Activated CD4-positive, alpha-beta T cell treated with anti-CD3 and anti-CD28 coated beads, Interleukin-2, amount 10 ng/mL, durations not matched to agents 24 days and 14 days (primary cell): ENCODE results near the gene MACC1. TPM values are rescaled to one million over a fixed set of nuclear protein-coding genes. Genes with fewer than 3 reads are reported as not detected.

ENCODE experiments used
- DNase-seq: peaks from one replicate; pipeline ENCODE4 v3.0.0; 2022
- H3K27ac Mint-ChIP-seq: one replicate; pipeline ENCODE4 v1.8.0; 2022; ENCODE audit warnings: mild to moderate bottlenecking, mixed read lengths
- H3K27me3 Mint-ChIP-seq: one replicate; pipeline ENCODE4 v1.8.0; 2022; ENCODE audit warnings: mixed read lengths
- H3K36me3 Mint-ChIP-seq: one replicate; pipeline ENCODE4 v1.8.0; 2022; ENCODE audit warnings: low read depth, mild to moderate bottlenecking, mixed read lengths
- H3K4me1 Mint-ChIP-seq: one replicate; pipeline ENCODE4 v1.8.0; 2021; ENCODE audit warnings: mixed read lengths
- H3K4me3 Mint-ChIP-seq: one replicate; pipeline ENCODE4 v1.8.0; 2022; ENCODE audit warnings: mild to moderate bottlenecking, moderate library complexity, mixed read lengths
- H3K9me3 Mint-ChIP-seq: one replicate; pipeline ENCODE4 v1.8.0; 2021; ENCODE audit warnings: mixed read lengths
- intact Hi-C: fragments of 100-400 bp; cut with micrococcal nuclease; formaldehyde crosslinking; loops from one replicate; pipeline ENCODE4 v1.15.1; 2023
- total RNA-seq: library from RNA; stranded (reverse); gene quantifications from 2 replicates; pipeline ENCODE4 v1.2.3, GENCODE V29; 2022

Gene MACC1, protein sequence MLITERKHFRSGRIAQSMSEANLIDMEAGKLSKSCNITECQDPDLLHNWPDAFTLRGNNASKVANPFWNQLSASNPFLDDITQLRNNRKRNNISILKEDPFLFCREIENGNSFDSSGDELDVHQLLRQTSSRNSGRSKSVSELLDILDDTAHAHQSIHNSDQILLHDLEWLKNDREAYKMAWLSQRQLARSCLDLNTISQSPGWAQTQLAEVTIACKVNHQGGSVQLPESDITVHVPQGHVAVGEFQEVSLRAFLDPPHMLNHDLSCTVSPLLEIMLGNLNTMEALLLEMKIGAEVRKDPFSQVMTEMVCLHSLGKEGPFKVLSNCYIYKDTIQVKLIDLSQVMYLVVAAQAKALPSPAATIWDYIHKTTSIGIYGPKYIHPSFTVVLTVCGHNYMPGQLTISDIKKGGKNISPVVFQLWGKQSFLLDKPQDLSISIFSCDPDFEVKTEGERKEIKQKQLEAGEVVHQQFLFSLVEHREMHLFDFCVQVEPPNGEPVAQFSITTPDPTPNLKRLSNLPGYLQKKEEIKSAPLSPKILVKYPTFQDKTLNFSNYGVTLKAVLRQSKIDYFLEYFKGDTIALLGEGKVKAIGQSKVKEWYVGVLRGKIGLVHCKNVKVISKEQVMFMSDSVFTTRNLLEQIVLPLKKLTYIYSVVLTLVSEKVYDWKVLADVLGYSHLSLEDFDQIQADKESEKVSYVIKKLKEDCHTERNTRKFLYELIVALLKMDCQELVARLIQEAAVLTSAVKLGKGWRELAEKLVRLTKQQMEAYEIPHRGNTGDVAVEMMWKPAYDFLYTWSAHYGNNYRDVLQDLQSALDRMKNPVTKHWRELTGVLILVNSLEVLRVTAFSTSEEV
- total RNA-seq, result not detected in 2 replicates

DNA sequence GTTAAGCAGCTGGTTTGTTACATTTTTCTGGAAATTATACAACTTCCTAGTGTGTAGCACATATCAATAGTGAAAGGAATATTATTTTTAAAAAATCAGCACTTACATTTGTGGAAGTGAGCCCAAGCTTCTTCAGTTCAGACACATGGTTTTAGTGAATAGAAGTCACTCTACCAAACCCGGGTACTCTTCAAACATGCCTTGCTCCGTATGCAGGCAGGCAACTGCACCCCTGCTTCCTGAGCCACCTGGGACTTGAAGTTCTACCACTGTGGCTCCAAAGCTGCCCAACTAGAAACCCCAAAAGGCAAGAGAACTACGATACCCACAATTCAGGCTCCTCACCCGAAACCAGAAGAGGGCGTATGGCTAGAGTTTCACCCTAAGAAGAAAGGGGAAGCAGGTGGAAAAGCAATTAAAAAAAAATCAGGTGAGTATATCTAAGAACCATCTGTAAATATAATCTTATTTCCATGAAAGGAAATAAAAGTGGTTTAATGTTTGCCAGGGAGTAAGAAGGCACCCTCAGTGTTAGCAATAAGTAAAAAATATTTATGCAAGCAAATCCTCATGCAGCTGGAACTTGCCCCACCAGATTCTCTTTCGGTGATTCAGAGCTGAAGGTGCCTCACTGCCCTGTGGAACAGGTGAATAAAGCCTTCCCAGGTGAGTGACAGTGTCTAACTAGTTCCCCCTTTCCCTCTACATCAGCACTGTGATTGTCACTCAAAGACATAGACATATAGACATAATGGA, at the start of gene MACC1:
Gene MACC1, minus strand, starts transcription at position 192 of the 756 bp plus-strand sequence. CDS start 55,522 bp downstream, outside the sequence.
- no peaks in the 10 kb centered on the region for H3K9me3 Mint-ChIP-seq
- H3K36me3 Mint-ChIP-seq, result no peaks in the 10 kb centered on the region
- H3K27me3 Mint-ChIP-seq, result no peaks in the 10 kb centered on the region
- peaks cover 2% of the 10 kb centered on the region for H3K4me1 Mint-ChIP-seq
- H3K4me3 Mint-ChIP-seq, result no peak within 1 kb of the TSS
- DNase-seq, result no peak
- intact Hi-C loops, result no loop called here
- H3K27ac Mint-ChIP-seq, result no peak within 1 kb of the TSS

DNA sequence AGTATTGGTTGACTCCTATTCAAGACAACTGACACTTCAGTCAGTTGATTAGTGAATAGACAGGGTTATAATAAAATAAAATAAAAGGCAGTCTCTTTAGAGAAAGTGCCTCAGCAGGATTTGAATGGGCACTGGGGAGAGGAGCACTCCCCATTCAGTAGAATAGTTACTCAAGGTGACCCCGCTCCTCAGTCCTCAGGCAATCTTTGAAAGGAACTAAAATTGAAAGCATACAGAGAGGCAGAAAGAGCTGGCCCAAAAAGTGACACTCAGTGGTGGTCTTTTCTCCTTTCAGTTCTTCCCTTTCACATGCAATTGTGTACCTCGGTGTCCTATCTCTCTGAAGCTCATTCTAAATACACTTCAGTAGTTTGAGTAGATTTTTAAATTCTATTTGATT, 47.4 kb upstream of the MACC1 start:
- no peaks in the 10 kb centered on the region for H3K9me3 Mint-ChIP-seq
- no peak overlapping the region for H3K4me3 Mint-ChIP-seq
- no peak overlapping the region for H3K27ac Mint-ChIP-seq
- DNase-seq, result no peak
- no peaks in the 10 kb centered on the region for H3K36me3 Mint-ChIP-seq
- H3K27me3 Mint-ChIP-seq, result no peaks in the 10 kb centered on the region
- H3K4me1 Mint-ChIP-seq, result no peaks in the 10 kb centered on the region
- intact Hi-C loops, result no loop called here

DNA sequence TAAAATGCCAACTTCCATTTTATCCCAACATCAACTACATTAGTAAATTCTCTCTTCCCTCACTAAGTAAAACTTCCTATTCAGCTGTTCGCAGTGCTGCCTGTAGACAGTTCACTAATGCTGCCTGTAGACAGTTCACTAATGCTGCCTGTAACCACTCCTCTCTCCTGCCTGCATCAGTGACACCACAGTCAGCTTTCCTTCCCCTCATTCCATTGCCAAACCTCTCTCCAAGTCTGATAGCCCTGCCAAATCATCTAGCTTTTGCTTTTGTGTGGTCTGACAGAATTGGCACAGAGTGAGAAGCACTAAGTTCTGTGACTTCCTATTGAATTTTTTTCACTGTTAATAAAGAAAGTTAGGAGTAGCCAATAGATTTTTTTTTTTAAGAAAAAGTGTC, 43.0 kb upstream of the MACC1 start:
- Mint-ChIP-seq H3K4me3 (no peak overlapping the region), H3K9me3 (no peaks in the 10 kb centered on the region), H3K36me3 (no peaks in the 10 kb centered on the region), H3K27ac (no peak overlapping the region), H3K4me1 (no peaks in the 10 kb centered on the region), H3K27me3 (no peaks in the 10 kb centered on the region)
- intact Hi-C loops, result no loop called here
- no peak for DNase-seq

DNA sequence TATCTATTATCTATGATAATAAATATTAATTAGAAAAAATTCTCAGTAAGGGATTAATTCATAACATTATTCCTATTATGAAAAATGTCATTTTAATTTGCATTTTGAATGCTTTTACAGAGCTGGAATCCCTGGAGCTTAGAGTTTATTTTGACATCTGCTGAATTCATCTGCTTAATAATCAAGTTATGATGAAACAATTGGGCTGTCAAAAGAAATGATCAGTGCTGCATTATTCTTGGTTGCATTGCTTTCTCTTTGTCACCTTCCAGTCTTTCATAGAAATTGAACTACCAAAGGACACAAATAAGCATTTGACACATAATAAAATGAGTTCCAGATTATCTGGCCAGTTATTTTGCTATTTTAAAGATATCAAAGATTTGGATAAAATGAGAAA, 40.0 kb upstream of the MACC1 start:
- Mint-ChIP-seq H3K27ac (no peak overlapping the region), H3K4me3 (no peak overlapping the region), H3K4me1 (no peaks in the 10 kb centered on the region), H3K27me3 (no peaks in the 10 kb centered on the region), H3K36me3 (no peaks in the 10 kb centered on the region), H3K9me3 (no peaks in the 10 kb centered on the region)
- intact Hi-C loops, result no loop called here
- no peak for DNase-seq

DNA sequence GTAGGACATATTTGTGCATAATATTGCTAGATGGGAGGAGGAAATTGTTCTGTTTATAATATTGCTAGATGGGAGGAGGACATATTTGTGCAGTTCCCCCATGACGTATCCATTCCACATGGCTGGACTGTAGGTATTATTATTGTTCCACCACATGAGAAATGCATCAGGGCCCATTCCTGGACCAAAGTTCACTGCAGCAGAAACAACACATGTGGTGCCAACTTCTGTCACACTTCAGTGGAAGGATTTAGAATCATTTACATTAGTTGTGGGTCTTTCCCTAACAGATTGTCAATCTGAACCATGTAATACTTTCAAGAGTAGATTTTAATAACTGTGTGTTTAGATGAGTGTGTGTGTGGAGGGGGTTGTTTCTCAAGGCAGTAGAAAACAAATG, 32.7 kb upstream of the MACC1 start:
- intact Hi-C loops, result no loop called here
- Mint-ChIP-seq H3K4me3 (no peak overlapping the region), H3K36me3 (no peaks in the 10 kb centered on the region), H3K9me3 (no peaks in the 10 kb centered on the region), H3K4me1 (no peaks in the 10 kb centered on the region), H3K27me3 (no peaks in the 10 kb centered on the region), H3K27ac (no peak overlapping the region)
- DNase-seq, result no peak

DNA sequence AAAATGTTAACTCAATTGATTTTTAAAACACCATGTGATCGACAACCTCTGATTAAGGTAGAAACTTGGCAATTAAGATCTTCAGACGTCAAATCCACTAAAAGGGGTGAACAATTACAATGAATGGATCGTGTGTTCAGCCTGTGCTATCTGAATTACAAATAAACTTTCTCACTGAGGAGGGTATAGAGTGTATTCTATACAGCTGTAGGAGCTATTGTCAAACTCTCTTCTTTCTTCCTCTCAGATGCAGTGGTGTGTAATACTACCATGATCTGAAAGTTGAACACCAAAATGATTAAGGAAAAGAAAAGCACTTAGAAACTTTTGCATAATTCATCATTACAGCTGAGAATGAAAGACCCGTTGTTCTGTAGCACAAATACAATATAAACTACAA, 32.2 kb upstream of the MACC1 start:
- Mint-ChIP-seq H3K9me3 (no peaks in the 10 kb centered on the region), H3K27ac (no peak overlapping the region), H3K36me3 (no peaks in the 10 kb centered on the region), H3K27me3 (no peaks in the 10 kb centered on the region), H3K4me1 (no peaks in the 10 kb centered on the region), H3K4me3 (no peak overlapping the region)
- intact Hi-C loops, result no loop called here
- no peak for DNase-seq

DNA sequence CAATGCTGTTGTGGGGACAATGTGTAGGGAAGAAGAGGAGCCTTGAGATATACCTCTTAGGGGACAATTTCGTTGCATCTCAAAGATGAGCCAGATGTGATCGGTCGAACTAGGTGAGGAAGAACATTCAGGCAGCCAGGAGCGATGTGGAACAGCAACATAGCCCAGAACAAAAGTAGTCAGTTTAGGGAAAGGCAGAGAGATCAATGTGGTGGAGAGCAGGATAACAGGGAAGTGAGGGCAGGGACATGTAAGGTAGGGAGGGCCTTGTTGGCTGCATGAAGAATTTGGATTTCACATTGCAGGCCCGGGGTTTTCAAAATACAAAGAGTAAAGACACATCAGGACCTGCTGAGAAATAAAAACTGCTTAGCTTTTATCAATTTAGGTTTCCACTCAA, 29.1 kb upstream of the MACC1 start:
- H3K4me1 Mint-ChIP-seq, result no peaks in the 10 kb centered on the region
- no peak overlapping the region for H3K4me3 Mint-ChIP-seq
- intact Hi-C loops, result no loop called here

DNA sequence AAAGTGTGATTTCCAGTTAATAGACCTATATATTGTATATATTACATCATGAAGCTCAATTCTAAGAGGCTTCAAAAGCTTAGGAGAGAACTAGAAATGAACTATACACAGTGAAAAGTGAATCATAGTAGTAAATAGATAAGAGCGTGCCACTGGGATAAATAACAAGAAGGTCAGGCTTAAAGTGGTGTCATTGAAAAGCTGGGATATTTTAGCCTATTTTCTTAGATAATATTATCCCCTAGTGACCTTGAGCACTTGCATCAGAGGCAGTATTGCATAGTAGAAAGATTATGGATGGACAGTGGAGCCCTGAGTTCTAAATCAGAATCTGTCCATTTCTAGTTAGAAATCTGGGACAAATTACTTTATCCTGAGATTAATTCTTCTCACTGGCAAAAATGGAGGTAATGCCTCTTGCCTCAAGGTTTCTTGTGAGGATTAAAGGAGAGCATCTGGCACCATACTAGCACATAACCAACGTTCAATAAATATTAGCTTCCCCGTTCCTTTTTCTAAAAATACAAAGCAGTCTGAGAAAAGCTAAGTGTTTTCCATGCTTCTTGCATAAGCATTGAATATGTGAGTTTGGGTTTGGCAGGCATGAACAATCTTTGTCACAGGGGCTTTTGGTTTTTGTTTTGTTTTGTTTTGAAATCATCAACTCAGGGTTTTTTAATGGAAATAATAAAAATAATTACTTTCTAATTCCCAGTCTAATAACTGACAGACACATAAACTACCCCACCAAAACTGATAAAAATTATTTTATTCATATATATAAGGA, 27.3 kb upstream of the MACC1 start:
- Mint-ChIP-seq H3K27me3 (no peaks in the 10 kb centered on the region), H3K9me3 (no peaks in the 10 kb centered on the region), H3K4me3 (no peak overlapping the region), H3K36me3 (no peaks in the 10 kb centered on the region), H3K4me1 (peaks cover 2% of the 10 kb centered on the region), H3K27ac (no peak overlapping the region)
- DNase-seq, result no peak
- intact Hi-C loops, result no loop called here

More for the DNA sequence above, 29.1 kb upstream of the MACC1 start:
- Mint-ChIP-seq H3K27ac (no peak overlapping the region), H3K27me3 (no peaks in the 10 kb centered on the region), H3K9me3 (no peaks in the 10 kb centered on the region), H3K36me3 (no peaks in the 10 kb centered on the region)
- no peak for DNase-seq

DNA sequence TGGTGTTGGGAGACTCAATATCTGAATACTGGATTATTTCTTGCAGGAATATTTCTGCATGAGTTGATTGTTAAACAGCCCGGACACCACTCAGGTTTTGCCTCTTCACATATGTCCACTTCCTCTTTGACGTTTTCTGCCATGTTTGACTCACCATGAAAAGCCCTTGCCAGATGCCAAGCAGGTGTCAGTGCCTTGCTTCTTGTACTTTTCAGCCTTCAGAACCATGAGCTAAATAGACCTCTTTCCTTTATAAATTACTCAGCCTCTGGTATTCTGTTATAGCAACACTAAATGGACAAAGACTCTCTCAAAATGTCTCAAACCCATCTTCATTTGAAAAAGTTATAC, 24.7 kb upstream of the MACC1 start:
- H3K4me1 Mint-ChIP-seq, result peaks cover 4% of the 10 kb centered on the region
- no peaks in the 10 kb centered on the region for H3K9me3 Mint-ChIP-seq
- no peaks in the 10 kb centered on the region for H3K36me3 Mint-ChIP-seq
- no peak overlapping the region for H3K4me3 Mint-ChIP-seq
- intact Hi-C loops, result no loop called here
- no peak for DNase-seq
- H3K27ac Mint-ChIP-seq, result no peak overlapping the region
- no peaks in the 10 kb centered on the region for H3K27me3 Mint-ChIP-seq

DNA sequence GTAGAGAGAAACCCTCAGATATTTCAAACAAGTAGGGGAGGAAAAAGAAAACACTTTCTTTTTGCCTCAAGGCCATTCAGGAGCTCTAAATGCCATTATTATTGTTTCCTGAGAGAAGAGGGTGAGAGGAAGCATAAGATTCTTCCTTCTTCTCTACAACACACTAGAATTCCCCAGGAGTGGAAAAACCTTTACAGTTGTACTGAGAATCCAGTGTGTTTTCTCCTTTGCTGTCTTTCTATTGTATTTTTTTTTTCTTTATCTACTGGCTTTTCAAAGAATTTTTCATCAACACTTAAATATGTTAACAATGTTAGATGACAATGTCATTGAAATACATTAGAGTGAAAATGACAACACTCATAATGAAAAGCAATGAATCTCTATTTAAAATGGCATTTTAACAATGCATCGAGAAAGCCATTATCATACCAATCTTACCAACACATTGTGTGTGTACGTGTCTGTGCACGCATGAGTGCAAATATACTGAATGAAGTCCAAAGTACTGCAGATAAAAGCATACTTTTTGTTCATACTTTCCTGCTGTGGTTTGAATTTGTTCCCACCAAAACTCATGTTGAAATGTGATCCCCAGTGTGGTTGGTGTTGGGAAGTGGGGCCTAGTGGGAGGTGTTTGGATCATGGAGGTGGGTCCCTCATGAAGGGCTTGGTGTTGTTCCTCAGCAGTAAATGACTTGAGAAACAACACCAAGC, 24.2 kb upstream of the MACC1 start:
- no peak overlapping the region for H3K27ac Mint-ChIP-seq
- H3K4me1 Mint-ChIP-seq, result peaks cover 4% of the 10 kb centered on the region
- no peak for DNase-seq
- no peaks in the 10 kb centered on the region for H3K9me3 Mint-ChIP-seq
- H3K27me3 Mint-ChIP-seq, result no peaks in the 10 kb centered on the region
- no peak overlapping the region for H3K4me3 Mint-ChIP-seq
- intact Hi-C loops, result no loop called here
- no peaks in the 10 kb centered on the region for H3K36me3 Mint-ChIP-seq

DNA sequence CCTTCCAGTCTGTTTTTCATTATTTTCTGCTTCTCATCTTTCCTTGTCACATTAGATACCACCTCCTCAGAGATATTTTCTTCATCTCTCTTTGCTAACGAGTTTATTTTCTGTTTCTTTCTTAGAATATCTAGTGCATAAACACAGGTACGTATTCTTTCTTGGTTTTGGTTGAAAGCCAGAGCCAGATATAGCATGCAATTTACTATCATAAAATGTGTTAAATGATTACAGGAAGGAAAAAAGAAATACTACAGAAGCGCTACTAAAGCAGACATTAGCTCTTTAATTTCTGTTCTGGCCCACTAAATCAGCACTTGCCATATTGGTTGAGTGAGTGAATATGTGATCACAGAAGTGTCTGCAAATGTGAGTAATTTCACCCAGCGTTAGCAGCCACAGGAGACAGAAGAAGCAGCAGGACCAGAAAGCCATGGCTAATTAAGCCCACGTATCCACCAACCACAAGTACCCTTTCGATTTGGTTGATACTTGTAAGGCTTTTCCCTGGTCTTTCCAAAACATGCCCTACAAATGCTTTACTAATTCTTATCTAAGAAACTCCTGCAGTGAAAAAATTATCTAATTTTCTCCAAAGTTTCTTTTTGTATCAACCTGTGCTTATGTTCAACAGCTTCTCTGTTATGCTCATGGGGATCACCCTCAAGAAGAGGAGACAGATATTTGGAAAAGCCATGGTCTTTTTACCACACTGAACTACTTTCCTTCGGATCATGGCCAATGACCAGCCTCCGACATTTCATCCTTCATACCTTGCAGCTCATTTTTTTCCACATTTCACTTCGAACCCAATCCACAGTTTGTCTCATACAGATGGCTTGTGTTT, 23.1 kb upstream of the MACC1 start:
- H3K9me3 Mint-ChIP-seq, result no peaks in the 10 kb centered on the region
- no peak for DNase-seq
- H3K27ac Mint-ChIP-seq, result no peak overlapping the region
- no peak overlapping the region for H3K4me3 Mint-ChIP-seq
- H3K27me3 Mint-ChIP-seq, result peaks cover 2% of the 10 kb centered on the region
- H3K36me3 Mint-ChIP-seq, result no peaks in the 10 kb centered on the region
- peaks cover 4% of the 10 kb centered on the region for H3K4me1 Mint-ChIP-seq
- intact Hi-C loops, result no loop called here

DNA sequence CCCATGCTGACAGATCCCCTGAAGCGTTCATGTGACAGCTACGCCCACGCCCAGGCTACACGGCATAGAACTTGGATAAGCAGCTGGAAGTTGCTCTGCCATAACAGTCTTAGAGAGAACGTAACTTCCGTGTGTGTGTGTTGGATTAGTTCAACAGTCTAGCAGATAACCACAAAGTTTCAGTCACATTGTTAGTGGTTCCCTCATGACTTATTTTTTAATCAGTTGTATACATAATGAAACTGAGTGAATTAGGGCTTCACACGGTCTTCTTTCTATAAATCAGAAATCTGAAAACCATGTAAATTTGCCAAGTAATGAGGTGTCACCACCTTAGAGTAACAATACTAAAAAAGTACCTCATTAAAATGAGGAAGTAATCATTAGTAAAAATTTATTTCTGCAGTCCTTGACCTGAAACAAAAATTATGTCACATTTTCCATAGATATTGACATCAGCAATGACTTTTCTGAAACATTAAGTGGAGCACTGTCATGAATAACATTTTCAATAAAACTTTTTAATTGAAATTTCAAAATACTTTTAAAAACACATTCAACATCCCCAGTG, 21.7 kb upstream of the MACC1 start:
- no peak overlapping the region for H3K4me3 Mint-ChIP-seq
- intact Hi-C loops, result no loop called here
- H3K27me3 Mint-ChIP-seq, result peaks cover 2% of the 10 kb centered on the region
- no peak overlapping the region for H3K27ac Mint-ChIP-seq
- no peaks in the 10 kb centered on the region for H3K9me3 Mint-ChIP-seq
- DNase-seq, result no peak
- H3K4me1 Mint-ChIP-seq, result peaks cover 4% of the 10 kb centered on the region
- H3K36me3 Mint-ChIP-seq, result no peaks in the 10 kb centered on the region
